ENCODE data around the gene C10orf90. TPM values are rescaled to one million over a fixed set of nuclear protein-coding genes. Genes with fewer than 3 reads are reported as not detected.

Gene C10orf90
- total RNA-seq, 2 experiments from 2014 or later = not detected

- Mint-ChIP-seq H3K36me3 (no peaks in the 10 kb centered on the region), H3K4me1 (no peaks in the 10 kb centered on the region), H3K27me3 (no peaks in the 10 kb centered on the region), H3K4me3 (no peak overlapping the region), H3K9me3 (ENCODE audit: low read depth) (peaks cover 5% of the 10 kb centered on the region), H3K27ac (no peak overlapping the region)
- DNase-seq = no peak
- CTCF ChIA-PET = no interaction called here
- no peak for ATAC-seq
Measured at GRCh38 chr10:126663880-126664279, 6.6 kb downstream of the C10orf90 start.

- Mint-ChIP-seq H3K9me3 (ENCODE audit: low read depth) (peaks cover 5% of the 10 kb centered on the region), H3K27ac (no peak overlapping the region), H3K27me3 (no peaks in the 10 kb centered on the region), H3K4me3 (no peak overlapping the region), H3K4me1 (no peaks in the 10 kb centered on the region), H3K36me3 (no peaks in the 10 kb centered on the region)
- DNase-seq = no peak
- ATAC-seq = no peak
- CTCF ChIA-PET = no interaction called here
Measured at GRCh38 chr10:126663328-126663727, 7.2 kb downstream of the C10orf90 start.

GRCh38 chr10:126661841-126662515 is 8.5 kb downstream of the C10orf90 start:
- DNase-seq = no peak
- no peak for ATAC-seq
- H3K27me3 Mint-ChIP-seq = no peaks in the 10 kb centered on the region
- no peaks in the 10 kb centered on the region for H3K36me3 Mint-ChIP-seq
- no peaks in the 10 kb centered on the region for H3K4me1 Mint-ChIP-seq
- CTCF ChIA-PET = no interaction called here
- peaks cover 5% of the 10 kb centered on the region for H3K9me3 Mint-ChIP-seq (ENCODE audit: low read depth)
- no peak overlapping the region for H3K4me3 Mint-ChIP-seq
- no peak overlapping the region for H3K27ac Mint-ChIP-seq

- H3K4me3 Mint-ChIP-seq = no peak overlapping the region
- no peak for DNase-seq
- no peaks in the 10 kb centered on the region for H3K36me3 Mint-ChIP-seq
- no peak overlapping the region for H3K27ac Mint-ChIP-seq
- H3K27me3 Mint-ChIP-seq = no peaks in the 10 kb centered on the region
- CTCF ChIA-PET = no interaction called here
- H3K9me3 Mint-ChIP-seq (ENCODE audit: low read depth) = peaks cover 5% of the 10 kb centered on the region
- no peaks in the 10 kb centered on the region for H3K4me1 Mint-ChIP-seq
- no peak for ATAC-seq
Measured at GRCh38 chr10:126661356-126661755, 9.1 kb downstream of the C10orf90 start.

- no peak overlapping the region for H3K4me3 Mint-ChIP-seq
- CTCF ChIA-PET = no interaction called here
- DNase-seq (no peak), ATAC-seq (no peak)
- H3K27me3 Mint-ChIP-seq = no peaks in the 10 kb centered on the region
- H3K9me3 Mint-ChIP-seq (ENCODE audit: low read depth) = peaks cover 5% of the 10 kb centered on the region
- H3K27ac Mint-ChIP-seq = no peak overlapping the region
- no peaks in the 10 kb centered on the region for H3K36me3 Mint-ChIP-seq
- no peaks in the 10 kb centered on the region for H3K4me1 Mint-ChIP-seq
Measured at GRCh38 chr10:126659750-126660149, 10.7 kb downstream of the C10orf90 start.

GRCh38 chr10:126658928-126659327 is 11.6 kb downstream of the C10orf90 start:
- Mint-ChIP-seq H3K4me1 (no peaks in the 10 kb centered on the region), H3K9me3 (ENCODE audit: low read depth) (peaks cover 2% of the 10 kb centered on the region), H3K27ac (no peak overlapping the region), H3K4me3 (no peak overlapping the region), H3K36me3 (no peaks in the 10 kb centered on the region), H3K27me3 (no peaks in the 10 kb centered on the region)
- CTCF ChIA-PET = no interaction called here
- ATAC-seq (no peak), DNase-seq (no peak)

GRCh38 chr10:126654579-126654978 is 15.9 kb downstream of the C10orf90 start:
- H3K27me3 Mint-ChIP-seq = no peaks in the 10 kb centered on the region
- DNase-seq (no peak), ATAC-seq (no peak)
- H3K9me3 Mint-ChIP-seq (ENCODE audit: low read depth) = no peaks in the 10 kb centered on the region
- no peaks in the 10 kb centered on the region for H3K36me3 Mint-ChIP-seq
- H3K27ac Mint-ChIP-seq = no peak overlapping the region
- H3K4me3 Mint-ChIP-seq = no peak overlapping the region
- CTCF ChIA-PET = no interaction called here
- no peaks in the 10 kb centered on the region for H3K4me1 Mint-ChIP-seq

GRCh38 chr10:126651467-126651866 is 19.0 kb downstream of the C10orf90 start:
- DNase-seq (no peak), ATAC-seq (no peak)
- no peaks in the 10 kb centered on the region for H3K36me3 Mint-ChIP-seq
- H3K4me3 Mint-ChIP-seq = no peak overlapping the region
- no peaks in the 10 kb centered on the region for H3K27me3 Mint-ChIP-seq
- H3K9me3 Mint-ChIP-seq (ENCODE audit: low read depth) = peaks cover 3% of the 10 kb centered on the region
- no peak overlapping the region for H3K27ac Mint-ChIP-seq
- no peaks in the 10 kb centered on the region for H3K4me1 Mint-ChIP-seq
- CTCF ChIA-PET = no interaction called here

- ATAC-seq = no peak
- no peak for DNase-seq
Measured at GRCh38 chr10:126650161-126650560, 20.3 kb downstream of the C10orf90 start.

GRCh38 chr10:126647116-126647515 is 23.4 kb downstream of the C10orf90 start:
- CTCF ChIA-PET = no interaction called here

More at GRCh38 chr10:126650161-126650560, 20.3 kb downstream of the C10orf90 start:
- Mint-ChIP-seq H3K27me3 (no peaks in the 10 kb centered on the region), H3K36me3 (no peaks in the 10 kb centered on the region), H3K4me3 (no peak overlapping the region), H3K27ac (no peak overlapping the region), H3K9me3 (ENCODE audit: low read depth) (peaks cover 3% of the 10 kb centered on the region), H3K4me1 (no peaks in the 10 kb centered on the region)
- CTCF ChIA-PET = no interaction called here

GRCh38 chr10:126646110-126646509 is 24.4 kb downstream of the C10orf90 start:
- peaks cover 1% of the 10 kb centered on the region for H3K36me3 Mint-ChIP-seq
- no peak for ATAC-seq
- no peaks in the 10 kb centered on the region for H3K4me1 Mint-ChIP-seq
- CTCF ChIA-PET = no interaction called here
- H3K9me3 Mint-ChIP-seq (ENCODE audit: low read depth) = peaks cover 10% of the 10 kb centered on the region
- no peak overlapping the region for H3K27ac Mint-ChIP-seq
- no peak for DNase-seq
- H3K4me3 Mint-ChIP-seq = no peak overlapping the region
- H3K27me3 Mint-ChIP-seq = no peaks in the 10 kb centered on the region

More at GRCh38 chr10:126647116-126647515, 23.4 kb downstream of the C10orf90 start:
- Mint-ChIP-seq H3K4me3 (no peak overlapping the region), H3K36me3 (peaks cover 1% of the 10 kb centered on the region), H3K4me1 (no peaks in the 10 kb centered on the region), H3K27ac (no peak overlapping the region), H3K9me3 (ENCODE audit: low read depth) (peaks cover 10% of the 10 kb centered on the region), H3K27me3 (no peaks in the 10 kb centered on the region)
- ATAC-seq (no peak), DNase-seq (no peak)

- DNase-seq (no peak), ATAC-seq (no peak)
- Mint-ChIP-seq H3K9me3 (ENCODE audit: low read depth) (peaks cover 7% of the 10 kb centered on the region), H3K4me1 (no peaks in the 10 kb centered on the region), H3K27me3 (no peaks in the 10 kb centered on the region), H3K36me3 (peaks cover 1% of the 10 kb centered on the region), H3K4me3 (no peak overlapping the region), H3K27ac (no peak overlapping the region)
- CTCF ChIA-PET = no interaction called here
Measured at GRCh38 chr10:126640401-126640800, 30.1 kb downstream of the C10orf90 start.

GRCh38 chr10:126639084-126639483 is 31.4 kb downstream of the C10orf90 start:
- Mint-ChIP-seq H3K27ac (no peak overlapping the region), H3K4me3 (no peak overlapping the region), H3K27me3 (no peaks in the 10 kb centered on the region)

GRCh38 chr10:126638542-126638941 is 32.0 kb downstream of the C10orf90 start:
- Mint-ChIP-seq H3K9me3 (ENCODE audit: low read depth) (peaks cover 5% of the 10 kb centered on the region), H3K36me3 (no peaks in the 10 kb centered on the region), H3K27ac (no peak overlapping the region), H3K27me3 (no peaks in the 10 kb centered on the region), H3K4me1 (no peaks in the 10 kb centered on the region), H3K4me3 (no peak overlapping the region)
- DNase-seq (no peak), ATAC-seq (no peak)
- CTCF ChIA-PET = no interaction called here

More at GRCh38 chr10:126639084-126639483, 31.4 kb downstream of the C10orf90 start:
- Mint-ChIP-seq H3K4me1 (no peaks in the 10 kb centered on the region), H3K9me3 (ENCODE audit: low read depth) (peaks cover 7% of the 10 kb centered on the region), H3K36me3 (peaks cover under 1% of the 10 kb centered on the region)
- DNase-seq (no peak), ATAC-seq (no peak)
- CTCF ChIA-PET = no interaction called here

- ATAC-seq = no peak
- CTCF ChIA-PET = no interaction called here
- Mint-ChIP-seq H3K27ac (no peak overlapping the region), H3K9me3 (ENCODE audit: low read depth) (peaks cover 1% of the 10 kb centered on the region), H3K27me3 (no peaks in the 10 kb centered on the region), H3K4me1 (no peaks in the 10 kb centered on the region), H3K4me3 (no peak overlapping the region), H3K36me3 (no peaks in the 10 kb centered on the region)
- DNase-seq = no peak
Measured at GRCh38 chr10:126637501-126637900, 33.0 kb downstream of the C10orf90 start.

Data from activated CD8-positive, alpha-beta memory T cell treated with anti-CD3 and anti-CD28 coated beads, Interleukin-2, amount 10 ng/mL, durations not matched to agents 7 days and 5 days (primary cell).